A673 (cell line): ENCODE results near the gene PRTG. TPM values are rescaled to one million over a fixed set of nuclear protein-coding genes. Genes with fewer than 3 reads are reported as not detected.

Experiments
- BruUV-seq: library from RNA; stranded (reverse); fragments of 400-500 nt; replicated peaks from 2 replicates; lab custom pipeline; 2021; lab: Mats Ljungman, UMichigan
- CTCF ChIA-PET: fragments of 300-600 bp; sonication (Branson Sonifier 250); formaldehyde crosslinking; loops from one replicate; lab custom pipeline; 2022; ENCODE audit warnings: antibody characterized with exemption; lab: Charles Lee
- POLR2A ChIA-PET: fragments of 300-600 bp; sonication (Branson Sonifier 250); formaldehyde crosslinking; loops from one replicate; lab custom pipeline; 2022; ENCODE audit warnings: antibody characterized with exemption; ENCODE audit not compliant: low non-redundant PET; lab: Charles Lee
- DNase-seq: peaks from one replicate; pipeline ENCODE4 v3.0.0-alpha.2; 2015; ENCODE audit warnings: low spot score
- H3K27ac ChIP-seq: fragments of 200-600 bp; sonication (generic); 2 replicates; pipeline ENCODE4 v1.5.1; 2016; ENCODE audit warnings: mixed run types, low read depth, mild to moderate bottlenecking, mixed read lengths, antibody characterized with exemption, low read length; ENCODE audit not compliant: poor library complexity, severe bottlenecking
- H3K27me3 ChIP-seq: fragments of 200-600 bp; sonication (generic); replicated peaks from 2 replicates; pipeline ENCODE4 v1.6.1; 2017; ENCODE audit warnings: mixed run types, low read depth, mild to moderate bottlenecking, mixed read lengths, antibody characterized with exemption, low read length; ENCODE audit not compliant: insufficient read depth, poor library complexity
- H3K36me3 ChIP-seq: fragments of 200-600 bp; sonication (generic); 2 replicates; pipeline ENCODE4 v1.6.1; 2016; ENCODE audit warnings: mixed run types, mild to moderate bottlenecking, mixed read lengths, antibody characterized with exemption, low read length; ENCODE audit not compliant: insufficient read depth, poor library complexity, severe bottlenecking
- H3K4me1 ChIP-seq: fragments of 200-600 bp; sonication (generic); 2 replicates; pipeline ENCODE4 v1.6.1; 2017; ENCODE audit warnings: mixed run types, mild to moderate bottlenecking, mixed read lengths, antibody characterized with exemption, low read length; ENCODE audit not compliant: insufficient read depth, poor library complexity, severe bottlenecking
- H3K4me3 ChIP-seq: fragments of 200-600 bp; sonication (generic); 2 replicates; pipeline ENCODE4 v1.5.1; 2016; ENCODE audit warnings: low read depth, mixed run types, mild to moderate bottlenecking, mixed read lengths, low read length; ENCODE audit not compliant: poor library complexity, severe bottlenecking
- H3K9me3 ChIP-seq: fragments of 200-600 bp; sonication (generic); 2 replicates; pipeline ENCODE4 v1.6.1; 2016; ENCODE audit warnings: mixed run types, low read depth, mild to moderate bottlenecking, mixed read lengths, antibody characterized with exemption, low read length; ENCODE audit not compliant: poor library complexity, severe bottlenecking
- CTCF ChIP-seq: fragments of 300-800, 200-600 bp; sonication (generic); conservative IDR thresholded peaks from 2 replicates; pipeline ENCODE4 v1.5.1; 2017; ENCODE audit warnings: low read depth, mild to moderate bottlenecking, antibody characterized with exemption, low read length, moderate library complexity, mixed read lengths
- EZH2 ChIP-seq: fragments of 200-600 bp; sonication (generic); IDR thresholded peaks from 2 replicates; pipeline ENCODE4 v1.6.1; 2017; ENCODE audit warnings: borderline replicate concordance, low read depth, mild to moderate bottlenecking, mixed read lengths, antibody characterized with exemption, low read length; ENCODE audit not compliant: poor library complexity, severe bottlenecking
- intact Hi-C: fragments of 100-400 bp; cut with micrococcal nuclease; formaldehyde crosslinking; loops from one replicate; pipeline ENCODE4 v1.10.0; 2022; ENCODE audit not compliant: unreplicated experiment
- total RNA-seq: library from RNA; stranded (reverse); gene quantifications from 2 replicates; pipeline ENCODE4 v1.2.3, GENCODE V29; 2021

The PRTG gene
- total RNA-seq, 1 experiment from 2014 or later, result 0.02 TPM

GRCh38 chr15:55715355-55716076 is 27.4 kb downstream of the PRTG start:
- intact Hi-C loops, result no loop called here
- ChIA-PET POLR2A (no interaction called here), CTCF (no interaction called here)
- Histone ChIP-seq H3K4me1 (no peaks in the 10 kb centered on the region), H3K27me3 (peaks cover 10% of the 10 kb centered on the region), H3K27ac (no peak overlapping the region), H3K36me3 (no peaks in the 10 kb centered on the region), H3K9me3 (no peaks in the 10 kb centered on the region), H3K4me3 (no peak overlapping the region)
- BruUV-seq, result no TSS peak
- TF ChIP-seq EZH2, result no peak
- TF ChIP-seq CTCF, result no peak
- DNase-seq, result no peak

- Histone ChIP-seq H3K27ac (no peak overlapping the region), H3K4me1 (no peaks in the 10 kb centered on the region), H3K9me3 (no peaks in the 10 kb centered on the region), H3K4me3 (no peak overlapping the region), H3K36me3 (no peaks in the 10 kb centered on the region), H3K27me3 (peaks cover 10% of the 10 kb centered on the region)
- DNase-seq, result no peak
- no TSS peak for BruUV-seq
- TF ChIP-seq CTCF, result no peak
- no peak for TF ChIP-seq EZH2
- ChIA-PET CTCF (no interaction called here), POLR2A (interaction anchor here (0.6 kb wide), 1 partner anchor 45 kb away, joined by 3 read pairs; no protein-coding TSS in a partner anchor)
- intact Hi-C loops, result no loop called here
Measured at GRCh38 chr15:55714064-55714463, 28.9 kb downstream of the PRTG start.

- DNase-seq, result no peak
- H3K9me3 ChIP-seq, result no peaks in the 10 kb centered on the region
- H3K27me3 ChIP-seq, result peaks cover 10% of the 10 kb centered on the region
- intact Hi-C loops, result no loop called here
- H3K27ac ChIP-seq, result no peak overlapping the region
- POLR2A ChIA-PET, result no interaction called here
- H3K4me1 ChIP-seq, result peaks cover 7% of the 10 kb centered on the region
- BruUV-seq, result no TSS peak
- H3K36me3 ChIP-seq, result no peaks in the 10 kb centered on the region
- TF ChIP-seq EZH2 (no peak), CTCF (no peak)
- no peak overlapping the region for H3K4me3 ChIP-seq
- CTCF ChIA-PET, result no interaction called here
Measured at GRCh38 chr15:55712363-55712762, 30.6 kb downstream of the PRTG start.
